Stimulated activated CD4-positive, alpha-beta T cell treated with anti-CD3 and anti-CD28 coated beads, Interleukin-4, amount 100 ng/mL, for 1 hour (primary cell): Measurements from ENCODE around the gene TSC22D3.
A peak's percentile ranks its signal among the peaks of the same experiment; 100 is the strongest.

ENCODE experiments used
- DNase-seq: peaks from one replicate; pipeline ENCODE4 v3.0.0-alpha.2; 2020

Gene TSC22D3

GRCh38 chrX:107758231-107758766, 17.3 kb downstream of the TSC22D3 start:
- DNase-seq = no peak

GRCh38 chrX:107755721-107756120, 19.9 kb downstream of the TSC22D3 start:
- no peak for DNase-seq

GRCh38 chrX:107753187-107753586, 22.4 kb downstream of the TSC22D3 start:
- DNase-seq = no peak

GRCh38 chrX:107752714-107753113, 22.9 kb downstream of the TSC22D3 start:
- DNase-seq = no peak

- DNase-seq = no peak
Observed at GRCh38 chrX:107752043-107752442, 23.5 kb downstream of the TSC22D3 start.

- no peak for DNase-seq
Observed at GRCh38 chrX:107750861-107751445, 24.6 kb downstream of the TSC22D3 start.

- no peak for DNase-seq
Observed at GRCh38 chrX:107750263-107750662, 25.3 kb downstream of the TSC22D3 start.

- DNase-seq = no peak
Observed at GRCh38 chrX:107748506-107748905, 27.1 kb downstream of the TSC22D3 start.

- no peak for DNase-seq
Observed at GRCh38 chrX:107747596-107748161, 27.9 kb downstream of the TSC22D3 start.

- no peak for DNase-seq
Observed at GRCh38 chrX:107744868-107745267, 30.7 kb downstream of the TSC22D3 start.

- no peak for DNase-seq
Observed at GRCh38 chrX:107743995-107744394, 31.6 kb downstream of the TSC22D3 start.

GRCh38 chrX:107742700-107743191, 32.8 kb downstream of the TSC22D3 start:
- DNase-seq = no peak

GRCh38 chrX:107741404-107741790, 34.2 kb downstream of the TSC22D3 start:
- DNase-seq = peak; percentile 2

- DNase-seq = no peak
Observed at GRCh38 chrX:107739541-107739940, 36.0 kb downstream of the TSC22D3 start.

GRCh38 chrX:107738768-107739167, 36.8 kb downstream of the TSC22D3 start:
- no peak for DNase-seq

- DNase-seq = no peak
Observed at GRCh38 chrX:107738272-107738671, 37.3 kb downstream of the TSC22D3 start.

- no peak for DNase-seq
Observed at GRCh38 chrX:107736781-107737531, 38.6 kb downstream of the TSC22D3 start.

GRCh38 chrX:107734646-107735045, 40.9 kb downstream of the TSC22D3 start:
- no peak for DNase-seq

GRCh38 chrX:107733686-107734085, 41.9 kb downstream of the TSC22D3 start:
- DNase-seq = no peak

- no peak for DNase-seq
Observed at GRCh38 chrX:107731831-107732502, 43.6 kb downstream of the TSC22D3 start.

- no peak for DNase-seq
Observed at GRCh38 chrX:107730991-107731766, 44.4 kb downstream of the TSC22D3 start.

GRCh38 chrX:107730298-107730655, 45.3 kb downstream of the TSC22D3 start:
- no peak for DNase-seq
